ENCODE measurements around the gene KCNJ6. TPM values are rescaled to one million over a fixed set of nuclear protein-coding genes. Genes with fewer than 3 reads are reported as not detected.

Gene KCNJ6
- total RNA-seq, 1 experiment from 2014 or later, result 1.2 TPM

DNA sequence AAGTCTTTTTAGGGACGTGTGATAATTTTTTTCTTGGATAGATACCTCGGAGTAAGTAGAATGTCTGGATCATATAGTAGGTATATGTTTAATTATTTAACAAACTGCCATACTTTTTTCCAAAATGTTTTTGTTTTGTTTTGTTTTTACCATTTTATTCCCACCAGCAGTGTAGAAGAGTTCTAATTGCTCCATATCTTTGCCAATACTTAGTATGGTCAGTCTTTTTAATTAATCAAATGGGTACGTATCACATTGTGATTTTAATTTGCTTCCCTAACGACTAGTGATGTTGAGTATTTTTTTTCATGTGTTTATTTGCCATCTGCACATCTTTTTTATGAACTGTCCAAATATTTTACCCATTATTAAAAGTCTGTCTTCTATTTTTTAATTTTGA, 23.6 kb upstream of the KCNJ6 start:
- H3K4me1 Mint-ChIP-seq, result no peaks in the 10 kb centered on the region
- H2BK20ac ChIP-seq (ENCODE audit: low read depth, low read length, poor library complexity, severe bottlenecking), result no peak overlapping the region
- no peak overlapping the region for H3K27ac ChIP-seq (ENCODE audit: insufficient read length, low read depth, low read length)
- no peak overlapping the region for H3K9ac ChIP-seq (ENCODE audit: extremely low read depth, insufficient read length, low read length)
- H2BK15ac ChIP-seq (ENCODE audit: low read depth, low read length), result no peak overlapping the region
- no peak overlapping the region for H3K56ac ChIP-seq (ENCODE audit: insufficient read length, low read depth, low read length)
- H4K91ac ChIP-seq (ENCODE audit: insufficient read length, low read depth, low read length), result no peak overlapping the region
- H3K4me1 ChIP-seq (ENCODE audit: insufficient read depth, low read length), result no peaks in the 10 kb centered on the region
- no peak overlapping the region for H2BK5ac ChIP-seq (ENCODE audit: insufficient read length, low read length)
- H3K9me3 Mint-ChIP-seq, result peaks cover 2 to 9% of the 10 kb centered on the region in 2 experiments; a peak in 4 of 5 replicates
- H4K5ac ChIP-seq (ENCODE audit: insufficient read length, low read depth, low read length), result no peak overlapping the region
- H3K4me2 ChIP-seq (ENCODE audit: insufficient read depth, insufficient read length, low read length), result no peak overlapping the region
- H4K20me1 ChIP-seq (ENCODE audit: control insufficient read depth, insufficient read depth, insufficient read length), result no peaks in the 10 kb centered on the region
- H3K27me3 Mint-ChIP-seq (ENCODE audit: low read depth), result no peaks in the 10 kb centered on the region; the same call in 1 of the 2 replicates
- no peak overlapping the region for H3K4me3 Mint-ChIP-seq
- TF ChIP-seq, protein P1, sequence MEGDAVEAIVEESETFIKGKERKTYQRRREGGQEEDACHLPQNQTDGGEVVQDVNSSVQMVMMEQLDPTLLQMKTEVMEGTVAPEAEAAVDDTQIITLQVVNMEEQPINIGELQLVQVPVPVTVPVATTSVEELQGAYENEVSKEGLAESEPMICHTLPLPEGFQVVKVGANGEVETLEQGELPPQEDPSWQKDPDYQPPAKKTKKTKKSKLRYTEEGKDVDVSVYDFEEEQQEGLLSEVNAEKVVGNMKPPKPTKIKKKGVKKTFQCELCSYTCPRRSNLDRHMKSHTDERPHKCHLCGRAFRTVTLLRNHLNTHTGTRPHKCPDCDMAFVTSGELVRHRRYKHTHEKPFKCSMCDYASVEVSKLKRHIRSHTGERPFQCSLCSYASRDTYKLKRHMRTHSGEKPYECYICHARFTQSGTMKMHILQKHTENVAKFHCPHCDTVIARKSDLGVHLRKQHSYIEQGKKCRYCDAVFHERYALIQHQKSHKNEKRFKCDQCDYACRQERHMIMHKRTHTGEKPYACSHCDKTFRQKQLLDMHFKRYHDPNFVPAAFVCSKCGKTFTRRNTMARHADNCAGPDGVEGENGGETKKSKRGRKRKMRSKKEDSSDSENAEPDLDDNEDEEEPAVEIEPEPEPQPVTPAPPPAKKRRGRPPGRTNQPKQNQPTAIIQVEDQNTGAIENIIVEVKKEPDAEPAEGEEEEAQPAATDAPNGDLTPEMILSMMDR (conservative IDR thresholded peaks at IDR 0.05), result no peak
- H3K79me2 ChIP-seq (ENCODE audit: insufficient read depth, low read length), result no peaks in the 10 kb centered on the region
- no peak overlapping the region for H2AFZ ChIP-seq (ENCODE audit: low read length)
- no peaks in the 10 kb centered on the region for H3K9me3 ChIP-seq (ENCODE audit: control insufficient read depth, low read depth, low read length)
- H3K36me3 Mint-ChIP-seq (ENCODE audit: insufficient read depth in 1 of 3, low read depth in 3 of 3), result no peaks in the 10 kb centered on the region
- H2BK120ac ChIP-seq (ENCODE audit: low read depth, low read length, poor library complexity, severe bottlenecking), result no peak overlapping the region
- no peak overlapping the region for H3T11ph ChIP-seq (ENCODE audit: low read length)
- H3K18ac ChIP-seq (ENCODE audit: insufficient read length, low read depth, low read length), result no peak overlapping the region
- no peak overlapping the region for H3K4ac ChIP-seq (ENCODE audit: low read depth, low read length)
- no CpG with 5 or more reads among the region's 4 CpGs for WGBS (ENCODE audit: extremely low coverage, insufficient read length, low lambda C conversion rate)
- no peaks in the 10 kb centered on the region for H3K23me2 ChIP-seq (ENCODE audit: insufficient read length, low read depth, low read length, poor library complexity, severe bottlenecking)
- no peaks in the 10 kb centered on the region for H3K79me1 ChIP-seq (ENCODE audit: insufficient read depth, low read depth, low read length, poor library complexity, severe bottlenecking)
- no peak overlapping the region for H3K14ac ChIP-seq (ENCODE audit: insufficient read depth, low read length)
- no peaks in the 10 kb centered on the region for H3K27me3 ChIP-seq (ENCODE audit: insufficient read depth, low read length)
- DNase-seq, result no peak
- H2AK5ac ChIP-seq (ENCODE audit: insufficient read length, low read length), result no peak overlapping the region
- no peak overlapping the region for H3K27ac Mint-ChIP-seq
- H3K23ac ChIP-seq (ENCODE audit: insufficient read length, low read depth, low read length), result no peak overlapping the region
- H4K8ac ChIP-seq (replicated peaks; ENCODE audit: insufficient read length, low read depth, low read length), result no peak overlapping the region
- no peak overlapping the region for H2BK12ac ChIP-seq (ENCODE audit: insufficient read length, low read depth, low read length)

Data from H9 (cell line).